Right cardiac atrium (tissue), 5 donors: ENCODE measurements around the gene RPP38. TPM values are rescaled to one million over a fixed set of nuclear protein-coding genes. Genes with fewer than 3 reads are reported as not detected.

ENCODE experiments used
- ATAC-seq, 2 donors: fragments of 200-7000 bp; cut with Tn5 transposase; one replicate each; pipeline versions ENCODE4 v1.8.0 to v1.9.1; 2020; ENCODE audit warnings: moderate library complexity in 2 of 2, mild to moderate bottlenecking in 1 of 2
- DNase-seq, 3 donors: peaks; one replicate each; pipeline ENCODE4 v3.0.0-alpha.2; 2020
- H3K27ac ChIP-seq: one replicate; pipeline ENCODE4 v1.5.1; 2013; ENCODE audit warnings: mild to moderate bottlenecking, low read length, control low read depth, moderate library complexity
- H3K27me3 ChIP-seq: one replicate; pipeline ENCODE4 v1.6.1; 2013; ENCODE audit not compliant: control insufficient read depth, insufficient read depth
- H3K4me1 ChIP-seq: one replicate; pipeline ENCODE4 v1.6.1; 2013; ENCODE audit warnings: low read length; ENCODE audit not compliant: control insufficient read depth, insufficient read depth
- H3K4me3 ChIP-seq: one replicate; pipeline ENCODE4 v1.5.1; 2013; ENCODE audit warnings: low read length, control low read depth
- H3K9me3 ChIP-seq: one replicate; pipeline ENCODE4 v1.6.1; 2013; ENCODE audit warnings: low read length; ENCODE audit not compliant: control insufficient read depth
- intact Hi-C, 4 donors: fragments of 100-400 bp; cut with DNase I; formaldehyde crosslinking; loops; one replicate each; pipeline versions ENCODE4 v1.11.0 to v1.14.0; 2022 to 2023
- polyA plus RNA-seq: library from polyadenylated mRNA; stranded (reverse); fragments of 200-250 nt; gene quantifications from one replicate; pipeline ENCODE4 v1.2.3, GENCODE V29; 2013
- total RNA-seq, 4 donors: library from RNA; stranded (reverse); fragmentation: NEBNext Ultra II Directional; extraction: Animal tissue kit (Norgen Biotek cat#: 25700); gene quantifications; one replicate each; pipeline ENCODE4 v1.2.1, GENCODE V29; 2021
- donor health status: healthy with polysubstance abuse.
- donor health status: DM: no; HTN: yes; CAD: no.
- donor health status: DM: no; HTN: no; CAD: no.
- donor health status: DM: no; HTN: yes; CAD: no; lungs with severe emphysema.
- donor health status: DM: yes; HTN: yes; CAD: no.

RPP38 gene
- total and polyA plus RNA-seq, 5 donors, result 8.3 to 12.7 (median 9.9) TPM

DNA sequence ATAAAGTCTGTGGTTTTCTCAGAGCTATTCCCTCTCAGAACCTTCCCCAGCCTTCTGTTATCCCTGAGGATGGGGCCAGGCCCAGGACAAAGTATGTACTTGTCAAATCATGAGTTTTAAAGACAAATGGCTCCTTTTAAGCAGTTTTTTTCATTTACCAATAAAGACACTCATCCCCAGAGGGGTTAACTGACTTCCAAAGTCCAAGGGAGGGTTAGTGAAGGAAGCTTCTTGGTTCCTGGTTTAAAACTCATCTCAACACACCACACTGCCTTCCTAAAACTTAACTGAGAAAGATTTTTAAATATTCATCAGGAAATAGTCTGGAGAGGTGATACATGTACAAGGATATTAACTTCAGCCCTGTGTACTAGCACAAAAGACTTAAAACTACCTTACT, 55.4 kb downstream of the RPP38 start:
- intact Hi-C loops, result no loop called here
- no peak overlapping the region for H3K27ac ChIP-seq

More for the DNA sequence above, 55.4 kb downstream of the RPP38 start:
- no peak for DNase-seq
- H3K4me1 ChIP-seq, result no peaks in the 10 kb centered on the region
- no peak overlapping the region for H3K4me3 ChIP-seq
- H3K27me3 ChIP-seq, result no peaks in the 10 kb centered on the region
- ATAC-seq, result no peak
- no peaks in the 10 kb centered on the region for H3K9me3 ChIP-seq

Other genes with a start within 250 kb of the RPP38 start
- gene SUV39H2, start 218.5 kb upstream of the RPP38 start, total RNA-seq, result 1 to 10 TPM; 4.4 to 7.3 (median 5.7) TPM
- gene SUV39H2, start 218.5 kb upstream of the RPP38 start, polyA plus RNA-seq, result 1.7 TPM
- 1 to 10 TPM; 3.8 to 4.6 (median 4.3) TPM for gene DCLRE1C, start 143.3 kb upstream of the RPP38 start, total RNA-seq
- gene DCLRE1C, start 143.3 kb upstream of the RPP38 start, polyA plus RNA-seq, result 2.2 TPM
- gene MEIG1, start 138.0 kb upstream of the RPP38 start, total RNA-seq, result not detected
- gene MEIG1, start 138.0 kb upstream of the RPP38 start, polyA plus RNA-seq, result 0.34 TPM
- gene OLAH, start 53.4 kb upstream of the RPP38 start, total RNA-seq, result under 1 TPM in 1 of 4 donors, not detected in 3; 0.51 TPM
- 0.16 TPM for gene OLAH, start 53.4 kb upstream of the RPP38 start, polyA plus RNA-seq
- gene ACBD7, start 8.6 kb upstream of the RPP38 start, total RNA-seq, result not detected
- gene ACBD7, start 8.6 kb upstream of the RPP38 start, polyA plus RNA-seq, result not detected
- gene NMT2, start 71.3 kb downstream of the RPP38 start, total RNA-seq, result 10 to 100 TPM; 10.1 to 11.9 (median 11.1) TPM
- 7.0 TPM for gene NMT2, start 71.3 kb downstream of the RPP38 start, polyA plus RNA-seq